Large intestine (tissue), 12 donors: ENCODE results near the gene TANGO6. TPM values are rescaled to one million over a fixed set of nuclear protein-coding genes. Genes with fewer than 3 reads are reported as not detected.

Source experiments
- DNase-seq, 2 donors: peaks; one replicate each; pipeline versions ENCODE4 v3.0.0 to v3.0.0-alpha.2; 2013
- H3K27ac ChIP-seq: one replicate; pipeline ENCODE4 v1.5.1; 2013; ENCODE audit warnings: low read length
- H3K27me3 ChIP-seq: 2 replicates; pipeline ENCODE4 v1.6.1; 2013; ENCODE audit warnings: low read length; ENCODE audit not compliant: control insufficient read depth, insufficient read depth
- H3K36me3 ChIP-seq: 2 replicates; pipeline ENCODE4 v1.6.1; 2013; ENCODE audit warnings: low read length; ENCODE audit not compliant: control insufficient read depth, insufficient read depth
- H3K4me1 ChIP-seq: one replicate; pipeline ENCODE4 v1.6.1; 2013; ENCODE audit warnings: low read length; ENCODE audit not compliant: control insufficient read depth, insufficient read depth
- H3K4me3 ChIP-seq: one replicate; pipeline ENCODE4 v1.5.1; 2013; ENCODE audit warnings: low read length
- H3K9me3 ChIP-seq: one replicate; pipeline ENCODE4 v1.6.1; 2013; ENCODE audit warnings: mild to moderate bottlenecking, low read depth, low read length, moderate library complexity; ENCODE audit not compliant: control insufficient read depth
- WGBS: methylation state at CpG from one replicate; pipeline ENCODE4 v1.1.5; 2013; ENCODE audit warnings: low lambda C conversion rate; ENCODE audit not compliant: insufficient coverage; 5-methylcytosine and 5-hydroxymethylcytosine counted together
- long read RNA-seq, 11 donors: transcript quantifications; one replicate each; lab custom pipeline, GENCODE V29; 2026
- polyA plus RNA-seq: library from polyadenylated mRNA; unstranded; fragments of 120-200 nt; gene quantifications from one replicate; pipeline ENCODE4 v1.2.1, GENCODE V29; 2013

The TANGO6 gene
- polyA plus RNA-seq: 4.5 TPM
- long read RNA-seq, donor 1, partial matches to known transcripts: 0 of 1 reads
- long read RNA-seq, donor 1, other reads (novel, unspliced or antisense): 0 of 1 reads
- long read RNA-seq, donor 2, full-length matches to known transcripts: 1 of 1 reads
- long read RNA-seq, donor 2, partial matches to known transcripts: 0 of 1 reads
- long read RNA-seq, donor 2, other reads (novel, unspliced or antisense): 0 of 1 reads
- long read RNA-seq, donor 3: 0 reads
- long read RNA-seq, donor 4: 0 reads
- long read RNA-seq, donor 5: 0 reads
- long read RNA-seq, donor 6, full-length matches to known transcripts: 1 of 1 reads
- long read RNA-seq, donor 6, partial matches to known transcripts: 0 of 1 reads
- long read RNA-seq, donor 6, other reads (novel, unspliced or antisense): 0 of 1 reads
- long read RNA-seq, donor 7: 0 reads
- long read RNA-seq, donor 8: 0 reads
- long read RNA-seq, donor 9: 0 reads
- long read RNA-seq, donor 10: 0 reads
- long read RNA-seq, donor 11, full-length matches to known transcripts: 1 of 1 reads
- long read RNA-seq, donor 11, partial matches to known transcripts: 0 of 1 reads
- long read RNA-seq, donor 11, other reads (novel, unspliced or antisense): 0 of 1 reads

DNA sequence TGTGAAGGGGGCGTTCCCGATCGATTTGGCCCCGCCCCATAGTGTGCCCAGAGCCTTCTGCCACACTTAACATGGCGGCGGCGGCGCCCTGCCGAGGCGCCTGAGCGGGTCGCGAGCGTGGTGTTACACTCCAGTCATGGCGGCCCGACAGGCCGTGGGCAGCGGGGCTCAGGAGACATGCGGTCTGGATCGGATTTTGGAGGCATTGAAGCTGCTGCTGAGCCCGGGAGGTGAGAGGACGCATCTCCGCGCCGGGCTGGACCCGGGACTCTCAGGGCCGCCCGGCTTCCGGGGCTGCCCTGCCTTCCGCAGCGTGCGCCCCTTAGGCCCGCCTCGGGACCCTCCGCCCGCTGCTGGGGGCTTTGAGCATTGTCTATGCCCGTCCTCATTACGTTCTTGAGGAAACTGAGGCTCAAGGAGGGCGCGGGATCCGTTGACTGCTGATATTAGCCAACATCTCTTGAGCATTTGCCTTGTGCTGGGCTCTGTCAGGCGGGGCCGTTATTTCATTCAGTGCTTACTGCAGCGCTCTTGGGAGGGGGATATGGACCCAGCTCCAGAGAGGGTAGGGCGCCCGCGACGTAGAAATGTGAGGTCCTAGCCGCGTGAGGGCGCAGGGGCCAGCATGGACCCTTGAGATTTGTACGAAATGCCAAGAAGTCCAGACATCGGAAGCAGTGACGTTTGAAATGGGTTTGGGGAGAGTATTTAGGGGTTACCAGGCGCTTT is at the start of gene TANGO6:
Gene TANGO6 (plus strand): TSS at position 50 of the 729 bp plus-strand sequence. CDS start 87 bp downstream, at position 137.
- H3K4me1 ChIP-seq: no peaks in the 10 kb centered on the region
- H3K36me3 ChIP-seq: no peaks in the 10 kb centered on the region
- peak within 1 kb of the TSS; percentile 54 for H3K27ac ChIP-seq
- DNase-seq: peak; percentile 59 to 79
- H3K4me3 ChIP-seq: peak within 1 kb of the TSS; percentile 89
- no peaks in the 10 kb centered on the region for H3K27me3 ChIP-seq
- WGBS: no CpG with 5 or more reads among the region's 55 CpGs
- no peaks in the 10 kb centered on the region for H3K9me3 ChIP-seq

- Histone ChIP-seq H3K36me3 (peaks cover 14% of the 10 kb centered on the region), H3K4me1 (peaks cover 25% of the 10 kb centered on the region), H3K27me3 (no peaks in the 10 kb centered on the region), H3K27ac (no peak overlapping the region), H3K4me3 (no peak overlapping the region), H3K9me3 (no peaks in the 10 kb centered on the region)
- WGBS: no CpG with 5 or more reads among the region's 2 CpGs
- DNase-seq: no peak
Measured at GRCh38 chr16:68798398-68798797, 44.9 kb upstream of the TANGO6 start.

DNA sequence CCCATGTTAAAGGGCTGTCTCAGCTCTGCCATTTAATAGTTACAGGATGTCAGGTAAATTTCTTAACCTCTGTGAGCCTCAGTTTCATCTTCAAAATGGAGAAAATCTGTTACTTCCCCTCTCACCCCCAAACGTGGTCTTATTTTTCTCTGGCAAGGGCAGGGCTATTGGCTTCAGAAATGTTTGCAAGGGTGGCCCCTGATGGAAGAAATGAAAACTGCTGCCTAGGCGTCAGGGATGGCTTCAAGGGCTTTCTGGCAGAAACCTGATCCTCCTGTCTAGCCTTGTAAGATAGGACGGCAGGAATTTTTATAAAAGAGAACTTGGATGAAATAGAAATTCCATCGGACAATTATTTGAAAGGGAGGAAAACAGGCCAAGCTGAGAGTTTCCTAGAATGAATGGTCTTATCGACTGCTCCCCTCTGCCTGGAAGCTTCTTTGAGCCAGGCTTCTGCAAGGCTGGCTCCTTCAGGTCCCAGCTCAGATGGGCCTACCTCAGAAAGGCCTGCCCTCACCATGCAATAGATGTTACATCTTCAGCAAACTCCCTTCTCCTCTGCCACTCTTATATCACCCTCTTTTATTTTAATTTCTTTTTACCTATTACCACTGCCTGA is 43.0 kb upstream of the TANGO6 start:
- H3K27me3 ChIP-seq: no peaks in the 10 kb centered on the region
- peak; percentile 62 to 65 for DNase-seq
- H3K4me1 ChIP-seq: peaks cover 13% of the 10 kb centered on the region
- peak overlapping the region; percentile 11 for H3K27ac ChIP-seq
- no peak overlapping the region for H3K4me3 ChIP-seq
- peaks cover 18% of the 10 kb centered on the region for H3K36me3 ChIP-seq
- no peaks in the 10 kb centered on the region for H3K9me3 ChIP-seq
- no CpG with 5 or more reads among the region's 5 CpGs for WGBS

DNA sequence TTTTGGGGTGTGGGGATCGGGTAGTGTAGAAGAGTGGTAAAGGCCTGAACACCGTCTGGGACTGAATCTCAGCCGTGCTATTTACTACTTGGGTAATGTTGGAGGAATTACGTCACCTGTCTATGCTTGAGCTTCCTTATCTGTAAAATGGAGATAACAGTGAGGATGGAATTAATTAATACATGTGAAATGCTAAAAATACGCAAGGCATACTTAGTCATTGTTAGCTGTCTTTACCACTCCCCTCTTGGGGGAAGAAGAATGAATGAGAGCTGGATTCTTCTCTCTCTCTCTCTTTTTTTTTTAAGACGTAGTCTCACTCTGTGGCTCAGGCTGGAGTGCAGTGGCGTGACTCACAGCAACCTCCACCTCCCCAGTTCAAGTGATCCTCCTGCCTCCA is 41.1 kb upstream of the TANGO6 start:
- Histone ChIP-seq H3K4me1 (peaks cover 11% of the 10 kb centered on the region), H3K27me3 (no peaks in the 10 kb centered on the region), H3K9me3 (no peaks in the 10 kb centered on the region), H3K27ac (peak overlapping the region; percentile 38), H3K36me3 (peaks cover 21% of the 10 kb centered on the region), H3K4me3 (no peak overlapping the region)
- WGBS: 40% methylated on average over 1 of the region's 7 CpGs
- peak in 1 of 2 donors; percentile 35 for DNase-seq

- peaks cover 51% of the 10 kb centered on the region for H3K36me3 ChIP-seq
- WGBS: no CpG with 5 or more reads among the region's 2 CpGs
Measured at GRCh38 chr16:68806422-68806821, 36.9 kb upstream of the TANGO6 start.

GRCh38 chr16:68806981-68807380 is 36.4 kb upstream of the TANGO6 start:
- Histone ChIP-seq H3K27me3 (no peaks in the 10 kb centered on the region), H3K4me3 (no peak overlapping the region), H3K4me1 (no peaks in the 10 kb centered on the region), H3K27ac (no peak overlapping the region), H3K36me3 (peaks cover 51% of the 10 kb centered on the region), H3K9me3 (no peaks in the 10 kb centered on the region)
- DNase-seq: no peak
- no CpG with 5 or more reads among the region's 1 CpG for whole genome bisulfite sequencing

More at GRCh38 chr16:68806422-68806821, 36.9 kb upstream of the TANGO6 start:
- H3K4me3 ChIP-seq: no peak overlapping the region
- H3K27ac ChIP-seq: no peak overlapping the region
- H3K27me3 ChIP-seq: no peaks in the 10 kb centered on the region
- H3K4me1 ChIP-seq: no peaks in the 10 kb centered on the region
- no peak for DNase-seq
- no peaks in the 10 kb centered on the region for H3K9me3 ChIP-seq

- no peak for DNase-seq
- no CpG with 5 or more reads among the region's 3 CpGs for WGBS
Measured at GRCh38 chr16:68814516-68814915, 28.8 kb upstream of the TANGO6 start.

DNA sequence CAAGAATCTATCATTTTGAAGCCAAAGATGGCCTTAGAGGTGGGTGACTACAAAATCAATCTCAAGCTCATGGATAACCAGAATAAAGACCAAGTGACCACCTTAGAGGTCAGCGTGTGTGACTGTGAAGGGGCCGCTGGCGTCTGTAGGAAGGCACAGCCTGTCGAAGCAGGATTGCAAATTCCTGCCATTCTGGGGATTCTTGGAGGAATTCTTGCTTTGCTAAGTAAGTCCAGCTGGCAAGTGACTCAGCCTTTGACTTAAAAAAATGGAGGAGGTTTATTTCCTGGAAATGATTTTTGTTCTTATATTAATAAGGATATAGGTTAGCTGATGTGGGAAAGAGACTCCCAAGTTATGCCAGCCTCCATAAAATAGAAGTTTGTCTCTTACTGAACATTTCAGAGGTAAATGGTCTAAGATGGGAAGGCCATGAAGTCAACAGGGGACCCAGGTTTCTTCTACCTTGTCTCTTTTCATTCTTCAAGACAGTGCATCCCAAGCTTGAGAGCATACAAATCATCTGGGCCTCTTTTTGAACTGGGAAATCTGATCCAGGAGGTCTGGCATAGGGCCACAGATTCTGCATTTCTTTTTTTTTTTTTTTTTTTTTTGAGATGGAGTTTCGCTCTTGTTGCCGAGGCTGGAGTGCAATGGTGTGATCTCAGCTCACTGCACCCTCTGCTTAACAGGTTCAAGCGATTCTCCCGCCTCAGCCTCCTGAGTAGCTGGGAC is 19.8 kb upstream of the TANGO6 start:
- no peaks in the 10 kb centered on the region for H3K9me3 ChIP-seq
- no peaks in the 10 kb centered on the region for H3K4me1 ChIP-seq
- no peaks in the 10 kb centered on the region for H3K27me3 ChIP-seq
- H3K36me3 ChIP-seq: peaks cover 79% of the 10 kb centered on the region
- no peak overlapping the region for H3K27ac ChIP-seq
- DNase-seq: no peak
- no CpG with 5 or more reads among the region's 8 CpGs for WGBS
- no peak overlapping the region for H3K4me3 ChIP-seq

More at GRCh38 chr16:68814516-68814915, 28.8 kb upstream of the TANGO6 start:
- H3K27ac ChIP-seq: no peak overlapping the region
- H3K4me3 ChIP-seq: no peak overlapping the region
- H3K36me3 ChIP-seq: peaks cover 78% of the 10 kb centered on the region
- H3K4me1 ChIP-seq: no peaks in the 10 kb centered on the region
- no peaks in the 10 kb centered on the region for H3K9me3 ChIP-seq
- no peaks in the 10 kb centered on the region for H3K27me3 ChIP-seq

- peaks cover 82% of the 10 kb centered on the region for H3K36me3 ChIP-seq
- H3K27me3 ChIP-seq: no peaks in the 10 kb centered on the region
- H3K27ac ChIP-seq: no peak overlapping the region
- H3K4me3 ChIP-seq: no peak overlapping the region
- H3K9me3 ChIP-seq: no peaks in the 10 kb centered on the region
- DNase-seq: peak in 1 of 2 donors; percentile 31
- no peaks in the 10 kb centered on the region for H3K4me1 ChIP-seq
Measured at GRCh38 chr16:68825427-68825826, 17.9 kb upstream of the TANGO6 start.
